ENCODE results near the gene TMEM248.
"Not testable (repeated sequence)": the region's sequence is repeated elsewhere in the genome, so short reads cannot be mapped to it uniquely, and the experiment has no call there.

TMEM248 gene

GRCh38 chr7:67004145-67004544 lies 83.1 kb downstream of the TMEM248 start:
- not testable (repeated sequence) for DNase-seq (ENCODE audit: low read depth)

- DNase-seq (ENCODE audit: low read depth) = no peak
These were observed 85.9 kb downstream of the TMEM248 start for GRCh38 chr7:67006965-67007364.

Measured in stimulated activated CD8-positive, alpha-beta memory T cell treated with anti-CD3 and anti-CD28 coated beads, Interleukin-12 subunit alpha, Interleukin-12 subunit beta, amount 100 ng/mL, for 1 hour (primary cell).